Suppressor macrophage (primary cell): ENCODE measurements around the gene CD68.
"Not testable (repeated sequence)": the region's sequence is repeated elsewhere in the genome, so short reads cannot be mapped to it uniquely, and the experiment has no call there.

Experiments used
- DNase-seq, 4 experiments: peaks; one replicate each; pipeline ENCODE4 v3.0.0-alpha.2; 2020 to 2022

CD68 gene

GRCh38 chr17:7613769-7614424, 34.5 kb downstream of the CD68 start:
- no peak for DNase-seq

- DNase-seq, result peak; percentile 99 to 100 (median 100)
Measured at GRCh38 chr17:7614425-7615264, 35.2 kb downstream of the CD68 start, which contains the start of gene FXR2. Gene FXR2, minus strand, starts transcription at chr17:7614897. Its CDS starts 365 bp downstream, at chr17:7614532.

- DNase-seq, result no peak
Measured at GRCh38 chr17:7615265-7615747, 35.9 kb downstream of the CD68 start.

- DNase-seq, result no peak
Measured at GRCh38 chr17:7618608-7619007, 39.2 kb downstream of the CD68 start.

GRCh38 chr17:7620835-7621234, 41.4 kb downstream of the CD68 start:
- no peak for DNase-seq

DNA sequence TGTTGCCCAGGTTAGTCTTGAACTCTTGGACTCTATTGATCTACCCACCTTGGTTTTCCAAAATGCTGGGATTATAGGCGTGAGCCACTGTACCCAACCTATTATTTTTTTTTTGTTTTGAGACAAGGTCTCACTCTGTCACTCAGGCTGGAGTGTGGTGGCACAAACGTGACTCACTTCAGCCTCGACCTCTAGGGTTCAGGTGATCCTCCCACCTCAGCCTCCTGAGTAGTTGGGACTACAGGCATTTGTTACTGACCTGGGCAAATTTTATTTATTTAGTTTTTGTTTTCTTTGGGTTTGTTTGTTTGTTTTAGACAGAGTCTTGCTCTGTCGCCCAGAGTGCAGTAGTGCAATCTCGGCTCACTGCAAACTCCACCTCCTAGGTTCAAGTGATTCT, 44.2 kb downstream of the CD68 start:
- no peak for DNase-seq

- DNase-seq, result not testable (repeated sequence)
Measured at GRCh38 chr17:7625749-7626148, 46.3 kb downstream of the CD68 start.

DNA sequence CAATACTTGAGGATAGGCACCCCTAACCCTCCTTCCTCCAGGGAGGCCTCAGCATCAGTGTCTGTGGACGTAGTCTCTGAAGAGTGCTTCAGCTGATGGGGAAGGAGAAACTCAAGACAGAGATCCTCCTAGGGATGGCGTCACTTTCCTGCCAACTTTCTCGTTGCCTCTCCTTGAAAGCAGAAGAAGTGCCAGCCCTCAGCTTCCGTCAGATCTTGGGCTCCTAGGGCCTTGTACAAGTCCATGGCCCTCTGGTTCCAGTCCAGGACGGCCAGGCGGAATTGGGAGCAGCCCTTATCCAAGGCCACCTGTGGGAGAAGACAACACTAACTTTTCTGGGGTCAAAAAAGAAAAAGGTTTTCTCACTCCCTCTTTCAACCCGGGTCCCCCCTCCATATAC, 46.9 kb downstream of the CD68 start:
- DNase-seq, result peak; percentile 82 to 90 (median 90)

DNA sequence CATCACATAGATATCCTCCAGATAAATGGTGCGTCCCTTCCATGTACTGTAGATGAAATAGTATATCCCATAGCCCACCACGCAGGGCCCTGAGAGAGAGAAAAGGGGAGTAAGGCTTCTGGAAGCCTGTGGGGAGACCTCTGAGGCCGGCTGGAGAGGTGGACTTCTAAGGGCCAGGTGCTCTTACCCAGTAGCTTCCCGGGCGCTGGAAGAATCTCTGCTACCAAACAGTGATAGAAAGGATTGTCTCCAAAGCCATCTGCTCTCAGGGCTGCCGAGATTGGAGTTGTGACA, 47.5 kb downstream of the CD68 start:
- no peak for DNase-seq

DNA sequence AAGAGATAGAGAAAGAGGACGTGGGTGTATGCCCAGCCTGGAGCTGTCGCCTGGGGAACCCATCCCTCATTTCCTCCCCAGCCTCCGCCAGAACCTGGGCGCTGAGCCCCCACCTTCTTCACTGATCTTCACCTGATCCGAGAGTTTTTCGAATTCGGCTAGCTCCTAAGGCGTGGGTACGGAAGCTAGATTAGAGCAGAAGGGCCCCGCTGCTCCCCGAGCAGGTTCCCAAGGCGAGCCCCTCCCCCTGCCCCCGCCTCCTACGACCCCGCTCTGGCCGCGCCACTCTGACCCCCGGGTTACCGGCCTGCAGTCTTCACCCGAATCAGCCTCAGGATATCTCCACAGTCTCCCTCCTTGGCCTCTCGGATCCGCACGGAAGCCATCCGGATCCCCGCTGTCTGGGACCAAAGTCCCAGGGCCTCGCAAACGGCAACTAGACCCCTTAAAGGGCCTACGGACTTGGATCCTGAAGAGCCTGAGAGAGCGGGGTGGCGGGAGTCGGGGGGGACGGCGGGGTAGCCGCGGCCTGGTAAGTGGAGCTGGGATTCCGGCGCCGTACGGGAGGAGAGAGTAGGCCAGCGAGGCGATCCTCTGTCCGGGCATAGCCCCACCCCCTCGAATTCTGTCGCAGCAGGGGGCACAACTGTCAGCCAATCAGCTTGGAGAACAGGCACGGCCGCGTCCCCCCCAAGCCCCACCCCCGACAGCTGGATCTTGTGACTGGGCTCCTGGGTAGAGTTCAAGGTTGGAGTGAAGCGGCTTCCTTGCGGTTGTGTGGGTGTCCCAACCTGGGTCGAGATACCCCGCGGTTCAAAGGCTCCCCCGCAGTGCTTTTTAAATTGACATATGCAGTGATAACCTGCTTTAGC, 48.0 kb downstream of the CD68 start, which contains the start of gene SAT2:
Gene SAT2, minus strand, starts transcription at position 572 of the 872 bp plus-strand sequence. Its CDS starts 186 bp downstream, at position 386.
- DNase-seq, result peak; percentile 91 to 96 (median 94)

- DNase-seq, result no peak
Measured at GRCh38 chr17:7629939-7630571, 50.6 kb downstream of the CD68 start, which contains the start of gene SHBG. Gene SHBG, plus strand, starts transcription at chr17:7630135. Its CDS starts 38 bp downstream, at chr17:7630173.
